Mesenchymal stem cell (in vitro differentiated cells and primary cell): ENCODE measurements around the gene NKRF.

Source experiments
- DNase-seq: peaks from one replicate; pipeline ENCODE4 v3.0.0-alpha.2; 2013
- H2AFZ ChIP-seq: one replicate; pipeline ENCODE4 v1.6.1; 2013; ENCODE audit warnings: low read depth, mild to moderate bottlenecking, control low read depth, inconsistent platforms, low read length, moderate library complexity
- H2AK5ac ChIP-seq: 2 replicates; pipeline ENCODE4 v1.6.1; 2013; ENCODE audit warnings: low read length, moderate library complexity, mild to moderate bottlenecking, inconsistent platforms; ENCODE audit not compliant: severe bottlenecking
- H2BK120ac ChIP-seq: one replicate; pipeline ENCODE4 v1.6.1; 2013; ENCODE audit warnings: low read depth, mild to moderate bottlenecking, inconsistent platforms, low read length, moderate library complexity
- H2BK12ac ChIP-seq, 2 experiments: one replicate each; pipeline ENCODE4 v1.6.1; 2013; ENCODE audit warnings: inconsistent platforms in 2 of 2, low read length in 2 of 2, mild to moderate bottlenecking in 2 of 2, moderate library complexity in 2 of 2, control low read depth in 1 of 2
- H2BK15ac ChIP-seq: one replicate; pipeline ENCODE4 v1.6.1; 2013; ENCODE audit warnings: mild to moderate bottlenecking, low read depth, inconsistent platforms; ENCODE audit not compliant: poor library complexity, severe bottlenecking
- H2BK5ac ChIP-seq: 2 replicates; pipeline ENCODE4 v1.6.1; 2013; ENCODE audit warnings: low read depth, mild to moderate bottlenecking, low read length, control low read depth, inconsistent platforms; ENCODE audit not compliant: poor library complexity, severe bottlenecking
- H3K14ac ChIP-seq, 2 experiments: one replicate each; pipeline ENCODE4 v1.6.1; 2013; ENCODE audit warnings: inconsistent platforms in 2 of 2, low read length in 2 of 2, control low read depth in 1 of 2, mild to moderate bottlenecking in 1 of 2, moderate library complexity in 1 of 2
- H3K18ac ChIP-seq, 2 experiments: one replicate each; pipeline ENCODE4 v1.6.1; 2013; ENCODE audit warnings: inconsistent platforms in 2 of 2, low read length in 2 of 2, control low read depth in 1 of 2, low read depth in 1 of 2, mild to moderate bottlenecking in 1 of 2
- H3K23ac ChIP-seq, 2 experiments: one replicate each; pipeline ENCODE4 v1.6.1; 2013; ENCODE audit warnings: inconsistent platforms in 2 of 2, low read length in 2 of 2, mild to moderate bottlenecking in 2 of 2, moderate library complexity in 2 of 2, control low read depth in 1 of 2
- H3K27ac ChIP-seq: 2 replicates; pipeline ENCODE4 v1.5.1; 2013; ENCODE audit warnings: mild to moderate bottlenecking, moderate library complexity, low read length, control low read depth, inconsistent platforms; ENCODE audit not compliant: poor library complexity, severe bottlenecking
- H3K27me3 ChIP-seq, 2 experiments: 2 replicates each; pipeline versions ENCODE4 v1.6.1 to v1.7.0; 2013; ENCODE audit warnings: low read length in 2 of 2, mild to moderate bottlenecking in 2 of 2, moderate library complexity in 2 of 2, control low read depth in 1 of 2, inconsistent platforms in 1 of 2; ENCODE audit not compliant: control insufficient read depth in 1 of 2, insufficient read depth in 1 of 2
- H3K36me3 ChIP-seq, 2 experiments: 2 replicates each; pipeline versions ENCODE4 v1.6.1 to v1.7.0; 2013; ENCODE audit warnings: low read length in 2 of 2, control low read depth in 1 of 2, inconsistent platforms in 1 of 2, low read depth in 1 of 2, mild to moderate bottlenecking in 1 of 2; ENCODE audit not compliant: insufficient read depth in 2 of 2, control insufficient read depth in 1 of 2
- H3K4ac ChIP-seq, 2 experiments: one replicate each; pipeline ENCODE4 v1.6.1; 2013; ENCODE audit warnings: inconsistent platforms in 2 of 2, low read length in 2 of 2, mild to moderate bottlenecking in 2 of 2, moderate library complexity in 2 of 2, control low read depth in 1 of 2, low read depth in 1 of 2
- H3K4me1 ChIP-seq: 2 replicates; pipeline ENCODE4 v1.6.1; 2013; ENCODE audit warnings: low read depth, low read length, control low read depth; ENCODE audit not compliant: control insufficient read depth, insufficient read depth
- H3K4me2 ChIP-seq: 2 replicates; pipeline ENCODE4 v1.6.1; 2013; ENCODE audit warnings: low read length, mild to moderate bottlenecking, inconsistent platforms; ENCODE audit not compliant: poor library complexity, severe bottlenecking
- H3K4me3 ChIP-seq, 2 experiments: 2 replicates each; pipeline versions ENCODE4 v1.5.1 to v1.7.0; 2013; ENCODE audit warnings: low read length in 2 of 2, mild to moderate bottlenecking in 2 of 2, control low read depth in 1 of 2, low read depth in 1 of 2; ENCODE audit not compliant: insufficient read depth in 1 of 2
- H3K79me1 ChIP-seq: replicated peaks from 2 replicates; pipeline ENCODE4 v1.6.1; 2013; ENCODE audit warnings: mild to moderate bottlenecking, control low read depth, low read length, inconsistent platforms; ENCODE audit not compliant: poor library complexity, severe bottlenecking
- H3K9ac ChIP-seq: 2 replicates; pipeline ENCODE4 v1.7.0; 2013; ENCODE audit warnings: mild to moderate bottlenecking, low read length, moderate library complexity
- H3K9me3 ChIP-seq: 2 replicates; pipeline ENCODE4 v1.7.0; 2013; ENCODE audit warnings: mild to moderate bottlenecking, low read length; ENCODE audit not compliant: control insufficient read depth
- H4K8ac ChIP-seq: one replicate; pipeline ENCODE4 v1.6.1; 2013; ENCODE audit warnings: inconsistent platforms, mild to moderate bottlenecking, low read length, moderate library complexity
- H4K91ac ChIP-seq: one replicate; pipeline ENCODE4 v1.6.1; 2013; ENCODE audit warnings: mild to moderate bottlenecking, low read length, inconsistent platforms
- WGBS: methylation state at CpG from one replicate; pipeline ENCODE4 v1.1.7; 2013; ENCODE audit warnings: mixed read lengths; 5-methylcytosine and 5-hydroxymethylcytosine counted together

Gene NKRF

DNA sequence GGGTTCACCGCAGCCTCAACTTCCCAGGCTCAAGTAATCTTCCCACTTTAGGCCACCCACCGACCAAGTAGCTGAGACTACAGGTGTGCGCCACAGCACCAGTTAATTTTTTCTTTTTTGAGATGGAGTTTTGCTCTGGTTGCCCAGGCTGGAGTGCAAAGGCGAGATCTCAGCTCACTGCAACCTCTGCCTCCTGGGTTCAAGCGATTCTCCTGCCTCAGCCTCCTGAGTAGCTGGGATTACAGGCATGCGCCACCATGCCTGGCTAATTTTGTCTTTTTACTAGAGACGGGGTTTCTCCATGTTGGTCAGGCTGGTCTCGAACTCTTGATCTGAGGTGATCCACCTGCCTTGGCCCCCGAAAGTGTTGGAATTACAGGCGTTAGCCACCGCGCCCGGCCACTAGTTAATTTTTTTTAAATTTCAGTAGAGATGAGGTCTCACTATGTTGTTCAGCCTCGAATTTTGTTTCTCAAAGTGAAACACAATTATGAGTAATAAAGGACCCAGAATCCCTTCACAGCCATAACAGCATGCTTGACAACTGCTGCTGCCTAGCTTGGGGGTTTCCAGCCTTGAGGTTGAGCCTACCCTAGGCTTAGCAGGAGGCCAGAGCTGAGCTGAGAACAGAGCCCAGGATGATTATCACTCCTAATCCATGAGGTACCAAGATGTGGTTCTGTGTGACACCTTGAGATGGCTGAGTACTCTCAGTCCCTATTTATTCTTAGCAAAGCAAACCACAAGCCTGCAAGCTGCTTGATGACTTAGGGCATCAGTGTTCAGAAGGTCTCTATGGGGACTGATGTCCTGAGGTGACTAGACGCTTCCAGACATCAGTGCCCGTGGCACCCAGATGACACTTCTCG lies 41.6 kb upstream of the NKRF start:
- Histone ChIP-seq H3K27ac (no peak overlapping the region), H3K14ac (no peak overlapping the region), H3K27me3 (peaks cover 0 to 7% of the 10 kb centered on the region in 2 experiments), H4K91ac (no peak overlapping the region), H3K9me3 (no peaks in the 10 kb centered on the region), H4K8ac (no peak overlapping the region), H2AFZ (no peak overlapping the region), H2AK5ac (no peak overlapping the region), H3K4me1 (no peaks in the 10 kb centered on the region), H2BK12ac (no peak overlapping the region), H2BK5ac (no peak overlapping the region), H3K4me2 (no peak overlapping the region), H3K36me3 (peaks cover 0 to 6% of the 10 kb centered on the region in 2 experiments), H3K4me3 (no peak overlapping the region), H2BK15ac (no peak overlapping the region), H3K79me1 (no peaks in the 10 kb centered on the region), H2BK120ac (no peak overlapping the region), H3K23ac (no peak overlapping the region), H3K9ac (no peak overlapping the region), H3K18ac (no peak overlapping the region), H3K4ac (no peak overlapping the region)
- WGBS: 98% methylated on average over 10 of the region's 17 CpGs
- DNase-seq: no peak

DNA sequence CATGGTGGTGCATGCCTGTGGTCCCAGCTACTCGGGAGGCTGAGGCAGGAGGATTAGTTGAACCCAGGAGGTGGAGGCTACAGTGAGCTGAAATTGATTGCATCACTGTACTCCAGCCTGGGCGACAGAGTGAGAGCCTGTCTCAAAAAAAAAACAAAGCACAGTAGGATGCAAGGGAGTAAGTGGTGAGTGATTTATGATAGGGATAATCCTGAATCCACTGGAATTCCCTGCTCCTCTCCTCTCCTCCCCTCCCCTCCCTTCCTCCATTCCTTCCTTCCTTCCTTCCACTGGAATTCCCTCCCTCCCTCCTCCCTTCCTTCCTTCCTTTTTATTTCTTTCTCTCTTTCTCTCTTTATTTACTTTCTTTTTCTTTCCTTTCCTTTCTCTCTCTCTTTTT lies 40.9 kb upstream of the NKRF start:
- no peak overlapping the region for H3K14ac ChIP-seq
- peaks cover 0 to 9% of the 10 kb centered on the region in 2 experiments for H3K27me3 ChIP-seq
- no peak overlapping the region for H3K4me2 ChIP-seq
- H3K4me3 ChIP-seq: no peak overlapping the region
- H3K4ac ChIP-seq: no peak overlapping the region
- H4K91ac ChIP-seq: no peak overlapping the region
- H3K27ac ChIP-seq: no peak overlapping the region
- no peak overlapping the region for H2BK120ac ChIP-seq
- no peaks in the 10 kb centered on the region for H3K79me1 ChIP-seq
- no peak overlapping the region for H2BK5ac ChIP-seq
- no peak overlapping the region for H2AFZ ChIP-seq
- no peak overlapping the region for H3K23ac ChIP-seq
- H3K36me3 ChIP-seq: peaks cover 0 to 3% of the 10 kb centered on the region in 2 experiments
- H4K8ac ChIP-seq: no peak overlapping the region
- H2AK5ac ChIP-seq: no peak overlapping the region
- no peak overlapping the region for H3K18ac ChIP-seq
- no peak overlapping the region for H3K9ac ChIP-seq
- no peak overlapping the region for H2BK15ac ChIP-seq
- WGBS: no CpG with 5 or more reads among the region's 2 CpGs
- no peak for DNase-seq
- H2BK12ac ChIP-seq: no peak overlapping the region
- no peaks in the 10 kb centered on the region for H3K9me3 ChIP-seq
- H3K4me1 ChIP-seq: no peaks in the 10 kb centered on the region

GRCh38 chrX:119646515-119646914 lies 40.3 kb upstream of the NKRF start:
- no peak for DNase-seq
- WGBS: 100% methylated on average over 2 of the region's 4 CpGs
- H3K4me1 ChIP-seq: no peaks in the 10 kb centered on the region
- no peaks in the 10 kb centered on the region for H3K9me3 ChIP-seq
- no peak overlapping the region for H4K91ac ChIP-seq
- no peak overlapping the region for H2BK120ac ChIP-seq
- no peak overlapping the region for H3K14ac ChIP-seq
- no peak overlapping the region for H3K18ac ChIP-seq
- no peak overlapping the region for H2BK5ac ChIP-seq
- H3K27ac ChIP-seq: no peak overlapping the region
- H2BK12ac ChIP-seq: no peak overlapping the region
- peaks cover 0 to 3% of the 10 kb centered on the region in 2 experiments for H3K36me3 ChIP-seq
- H3K79me1 ChIP-seq: no peaks in the 10 kb centered on the region
- H2AFZ ChIP-seq: no peak overlapping the region
- no peak overlapping the region for H3K23ac ChIP-seq
- H3K9ac ChIP-seq: no peak overlapping the region
- no peak overlapping the region for H3K4ac ChIP-seq
- H2AK5ac ChIP-seq: no peak overlapping the region
- H3K27me3 ChIP-seq: peaks cover 0 to 9% of the 10 kb centered on the region in 2 experiments
- H3K4me3 ChIP-seq: no peak overlapping the region
- no peak overlapping the region for H2BK15ac ChIP-seq
- no peak overlapping the region for H3K4me2 ChIP-seq
- no peak overlapping the region for H4K8ac ChIP-seq

DNA sequence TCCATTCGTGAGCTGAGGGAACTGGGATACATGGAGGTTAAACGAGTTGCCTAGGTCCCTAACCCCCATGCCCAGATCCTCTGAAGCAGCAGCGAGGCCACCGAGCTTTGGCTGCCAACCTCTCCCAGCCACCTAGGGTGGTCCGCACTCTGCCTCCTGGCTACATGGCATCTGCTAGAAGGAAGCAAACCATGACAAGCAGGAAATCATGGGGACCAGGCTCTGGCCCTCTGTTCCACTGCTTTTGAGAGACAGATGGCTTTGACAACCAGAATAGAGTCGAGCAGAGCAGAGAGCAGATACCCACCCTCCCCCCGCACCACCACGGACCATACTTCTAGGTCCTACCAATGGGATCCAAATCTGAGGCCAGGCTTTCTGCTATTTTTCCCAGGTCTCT lies 37.5 kb upstream of the NKRF start:
- peaks cover 0 to 15% of the 10 kb centered on the region in 2 experiments for H3K27me3 ChIP-seq
- no peak overlapping the region for H2AK5ac ChIP-seq
- no peak overlapping the region for H2BK12ac ChIP-seq
- no peaks in the 10 kb centered on the region for H3K9me3 ChIP-seq
- H4K91ac ChIP-seq: no peak overlapping the region
- H3K23ac ChIP-seq: no peak overlapping the region
- peaks cover 4% of the 10 kb centered on the region for H3K4me1 ChIP-seq
- H2BK120ac ChIP-seq: no peak overlapping the region
- no peak overlapping the region for H4K8ac ChIP-seq
- 91% methylated on average over 8 of the region's 8 CpGs for WGBS
- DNase-seq: no peak
- H3K36me3 ChIP-seq: peaks cover 0 to 3% of the 10 kb centered on the region in 2 experiments
- no peak overlapping the region for H3K18ac ChIP-seq
- H2BK5ac ChIP-seq: no peak overlapping the region
- H3K27ac ChIP-seq: no peak overlapping the region
- H2BK15ac ChIP-seq: no peak overlapping the region
- H3K4me3 ChIP-seq: no peak overlapping the region
- no peaks in the 10 kb centered on the region for H3K79me1 ChIP-seq
- no peak overlapping the region for H3K14ac ChIP-seq
- H2AFZ ChIP-seq: no peak overlapping the region
- no peak overlapping the region for H3K4me2 ChIP-seq
- H3K9ac ChIP-seq: no peak overlapping the region
- no peak overlapping the region for H3K4ac ChIP-seq
